ENCODE data around the gene ASTN2. TPM values are rescaled to one million over a fixed set of nuclear protein-coding genes. Genes with fewer than 3 reads are reported as not detected.
A peak's percentile ranks its signal among the peaks of the same experiment; 100 is the strongest.

The ASTN2 gene
- total RNA-seq, 4 donors from 2014 or later = 3.0 to 7.0 (median 5.2) TPM

- Histone ChIP-seq H3K9me3 (peaks cover 17 to 20% of the 10 kb centered on the region in 2 donors), H3K36me3 (no peaks in the 10 kb centered on the region), H3K27ac (peak overlapping the region in 1 of 4 donors; percentile 13), H3K4me3 (no peak overlapping the region), H3K27me3 (no peaks in the 10 kb centered on the region), H3K4me1 (no peaks in the 10 kb centered on the region)
- TF ChIP-seq EP300 (IDR thresholded peaks at IDR 0.05; ENCODE audit: low read depth) (no peak), CTCF (IDR thresholded peaks at IDR 0.05) (no peak), POLR2A (IDR thresholded peaks at IDR 0.05) (no peak), POLR2AphosphoS5 (IDR thresholded peaks at IDR 0.05) (no peak)
- intact Hi-C loops (cut with DNase I; ENCODE audit: low total_unique reads) (no loop called here), in situ Hi-C loops (cut with MboI; ENCODE audit: low pct_ligation_motif_present in 1 of 4, low pct_unique_long_range_greater_than_20kb in 1 of 4, low sequenced_read_pairs in 3 of 4) (no loop called here)
- DNase-seq = no peak
- 18 to 37% methylated on average over 3 to 6 of the region's 6 CpGs for WGBS, 2 donors (ENCODE audit: low coverage in 1 of 2)
Observed at GRCh38 chr9:116873937-116874914, 540.6 kb downstream of the ASTN2 start.

- 41 to 52% methylated on average over 2 of the region's 2 CpGs for WGBS, 2 donors (ENCODE audit: low coverage in 1 of 2)
- peaks cover 17 to 20% of the 10 kb centered on the region in 2 donors for H3K9me3 ChIP-seq
- DNase-seq = no peak
- H3K27me3 ChIP-seq = no peaks in the 10 kb centered on the region
- no peak for TF ChIP-seq EP300 (IDR thresholded peaks at IDR 0.05; ENCODE audit: low read depth)
- TF ChIP-seq POLR2A (IDR thresholded peaks at IDR 0.05) = no peak
- no peak for TF ChIP-seq POLR2AphosphoS5 (IDR thresholded peaks at IDR 0.05)
- no peak for TF ChIP-seq CTCF (IDR thresholded peaks at IDR 0.05)
- peak overlapping the region in 1 of 4 donors; percentile 13 for H3K27ac ChIP-seq
- in situ Hi-C loops (cut with MboI; ENCODE audit: low pct_ligation_motif_present in 1 of 4, low pct_unique_long_range_greater_than_20kb in 1 of 4, low sequenced_read_pairs in 3 of 4) (no loop called here), intact Hi-C loops (cut with DNase I; ENCODE audit: low total_unique reads) (no loop called here)
- no peaks in the 10 kb centered on the region for H3K4me1 ChIP-seq
- no peaks in the 10 kb centered on the region for H3K36me3 ChIP-seq
- no peak overlapping the region for H3K4me3 ChIP-seq
Observed at GRCh38 chr9:116873491-116873890, 541.4 kb downstream of the ASTN2 start.

- H3K27ac ChIP-seq = no peak overlapping the region
Observed at GRCh38 chr9:116870566-116870965, 544.3 kb downstream of the ASTN2 start.

More at GRCh38 chr9:116870566-116870965, 544.3 kb downstream of the ASTN2 start:
- no peaks in the 10 kb centered on the region for H3K36me3 ChIP-seq
- intact Hi-C loops (cut with DNase I; ENCODE audit: low total_unique reads) = no loop called here
- H3K27me3 ChIP-seq = no peaks in the 10 kb centered on the region
- no peaks in the 10 kb centered on the region for H3K4me1 ChIP-seq
- no peak overlapping the region for H3K4me3 ChIP-seq
- in situ Hi-C loops (cut with MboI; ENCODE audit: low pct_ligation_motif_present in 1 of 4, low pct_unique_long_range_greater_than_20kb in 1 of 4, low sequenced_read_pairs in 3 of 4) = no loop called here
- DNase-seq = no peak
- TF ChIP-seq CTCF (IDR thresholded peaks at IDR 0.05) (no peak), POLR2AphosphoS5 (IDR thresholded peaks at IDR 0.05) (no peak), EP300 (IDR thresholded peaks at IDR 0.05; ENCODE audit: low read depth) (no peak), POLR2A (IDR thresholded peaks at IDR 0.05) (no peak)
- H3K9me3 ChIP-seq = no peaks in the 10 kb centered on the region
- WGBS, 2 donors (ENCODE audit: low coverage in 1 of 2) = 93% methylated on average over 3 of the region's 3 CpGs; no CpG with 5 or more reads in 1 of the 2 donors

Data from transverse colon (tissue), 4 donors.